HG03378 (cell line): ENCODE measurements around the gene BRPF3.

Experiments
- ATAC-seq: cut with Tn5 transposase; IDR thresholded peaks from one replicate; pipeline ENCODE4 v1.9.1; 2021; ENCODE audit warnings: mild to moderate bottlenecking, moderate library complexity; ENCODE audit not compliant: unreplicated experiment

BRPF3 gene

GRCh38 chr6:36196113-36196879 lies at the start of gene BRPF3:
BRPF3 (plus strand) TSS chr6:36196744; CDS start chr6:36200323, 3,579 bp downstream.
- ATAC-seq = no peak

- ATAC-seq = no peak
Observed at GRCh38 chr6:36147294-36147693, 49.2 kb upstream of the BRPF3 start.

GRCh38 chr6:36149476-36149875 lies 47.1 kb upstream of the BRPF3 start:
- ATAC-seq = no peak

- no peak for ATAC-seq
Observed at GRCh38 chr6:36150283-36150682, 46.3 kb upstream of the BRPF3 start.

GRCh38 chr6:36154286-36154685 lies 42.3 kb upstream of the BRPF3 start:
- no peak for ATAC-seq

- no peak for ATAC-seq
Observed at GRCh38 chr6:36155662-36156061, 40.9 kb upstream of the BRPF3 start.

- ATAC-seq = no peak
Observed at GRCh38 chr6:36160147-36160760, 36.3 kb upstream of the BRPF3 start.

- no peak for ATAC-seq
Observed at GRCh38 chr6:36169023-36170007, 27.2 kb upstream of the BRPF3 start.

GRCh38 chr6:36170704-36171103 lies 25.8 kb upstream of the BRPF3 start:
- no peak for ATAC-seq

GRCh38 chr6:36171573-36171972 lies 25.0 kb upstream of the BRPF3 start:
- no peak for ATAC-seq

GRCh38 chr6:36177166-36177565 lies 19.4 kb upstream of the BRPF3 start:
- no peak for ATAC-seq

- no peak for ATAC-seq
Observed at GRCh38 chr6:36178544-36178943, 18.0 kb upstream of the BRPF3 start.

GRCh38 chr6:36180126-36180525 lies 16.4 kb upstream of the BRPF3 start:
- ATAC-seq = no peak

GRCh38 chr6:36184311-36184710 lies 12.2 kb upstream of the BRPF3 start:
- no peak for ATAC-seq

GRCh38 chr6:36186199-36186598 lies 10.3 kb upstream of the BRPF3 start:
- ATAC-seq = no peak

GRCh38 chr6:36187446-36187845 lies 9.1 kb upstream of the BRPF3 start:
- ATAC-seq = no peak

GRCh38 chr6:36195471-36196112 lies 952 bp upstream of the BRPF3 start:
- ATAC-seq = no peak

GRCh38 chr6:36196880-36197548 lies 470 bp downstream of the BRPF3 start:
- ATAC-seq = peak; percentile 84

GRCh38 chr6:36197739-36198221 lies 1.2 kb downstream of the BRPF3 start:
- no peak for ATAC-seq

- ATAC-seq = no peak
Observed at GRCh38 chr6:36198986-36199385, 2.4 kb downstream of the BRPF3 start.
